Upper lobe of right lung (tissue), 1 donor: ENCODE measurements around the gene ILKAP. TPM values are rescaled to one million over a fixed set of nuclear protein-coding genes. Genes with fewer than 3 reads are reported as not detected.

Experiments
- ATAC-seq: fragments of 200-7000 bp; cut with Tn5 transposase; one replicate; pipeline ENCODE4 v1.9.1; 2020; ENCODE audit warnings: mild to moderate bottlenecking, moderate library complexity
- DNase-seq: peaks from one replicate; pipeline ENCODE4 v3.0.0-alpha.2; 2020
- H3K27ac ChIP-seq: fragments of 200-600 bp; one replicate; pipeline ENCODE4 v1.8.0; 2022
- H3K27me3 ChIP-seq: fragments of 200-600 bp; one replicate; pipeline ENCODE4 v1.8.0; 2022; ENCODE audit warnings: mild to moderate bottlenecking
- H3K36me3 ChIP-seq: fragments of 200-600 bp; one replicate; pipeline ENCODE4 v1.8.0; 2022
- H3K4me1 ChIP-seq: fragments of 200-600 bp; one replicate; pipeline ENCODE4 v1.8.0; 2022
- H3K4me3 ChIP-seq: fragments of 200-600 bp; one replicate; pipeline ENCODE4 v1.8.0; 2022; ENCODE audit warnings: mild to moderate bottlenecking
- H3K9me3 ChIP-seq: fragments of 200-600 bp; one replicate; pipeline ENCODE4 v1.8.0; 2022
- intact Hi-C: fragments of 100-400 bp; cut with DNase I; formaldehyde crosslinking; loops from one replicate; pipeline ENCODE4 v1.11.0; 2022
- total RNA-seq: library from RNA; stranded (reverse); fragmentation: NEBNext Ultra II Directional; extraction: Animal tissue kit (Norgen Biotek cat#: 25700); gene quantifications from one replicate; pipeline ENCODE4 v1.2.1, GENCODE V29; 2021
- TF ChIP-seq, protein P1 (sequence below): fragments of 200-600 bp; IDR thresholded peaks from one replicate; pipeline ENCODE4 v1.8.0; 2022; ENCODE audit warnings: antibody characterized with exemption
- donor health status: DM: no; HTN: yes; CAD: no; lungs with severe emphysema.

Gene ILKAP
- total RNA-seq, 1 donor from 2014 or later = 47.2 TPM

DNA sequence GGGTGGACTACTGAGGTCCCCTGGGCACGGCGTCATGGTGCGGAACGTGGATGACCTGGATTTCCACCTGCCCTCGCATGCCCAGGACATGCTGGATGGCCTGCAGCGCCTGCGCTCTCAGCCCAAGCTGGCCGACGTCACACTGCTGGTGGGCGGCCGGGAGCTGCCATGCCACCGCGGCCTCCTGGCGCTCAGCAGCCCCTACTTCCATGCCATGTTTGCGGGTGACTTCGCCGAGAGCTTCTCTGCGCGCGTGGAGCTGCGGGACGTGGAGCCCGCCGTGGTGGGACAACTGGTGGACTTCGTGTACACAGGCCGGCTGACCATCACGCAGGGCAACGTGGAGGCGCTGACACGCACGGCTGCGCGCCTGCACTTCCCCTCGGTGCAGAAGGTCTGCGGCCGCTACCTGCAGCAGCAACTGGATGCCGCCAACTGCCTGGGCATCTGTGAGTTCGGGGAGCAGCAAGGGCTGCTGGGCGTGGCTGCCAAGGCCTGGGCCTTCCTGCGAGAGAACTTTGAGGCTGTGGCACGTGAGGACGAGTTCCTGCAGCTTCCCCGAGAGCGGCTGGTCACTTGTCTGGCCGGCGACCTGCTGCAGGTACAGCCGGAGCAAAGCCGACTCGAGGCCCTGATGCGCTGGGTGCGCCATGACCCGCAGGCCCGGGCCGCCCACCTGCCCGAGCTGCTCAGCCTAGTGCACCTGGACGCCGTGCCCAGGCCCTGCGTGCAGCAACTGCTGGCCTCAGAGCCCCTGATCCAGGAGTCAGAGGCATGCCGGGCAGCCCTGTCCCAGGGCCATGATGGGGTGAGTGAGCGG is 62.6 kb downstream of the ILKAP start:
- Histone ChIP-seq H3K4me3 (no peak overlapping the region), H3K36me3 (no peaks in the 10 kb centered on the region), H3K27ac (no peak overlapping the region), H3K9me3 (no peaks in the 10 kb centered on the region), H3K27me3 (no peaks in the 10 kb centered on the region), H3K4me1 (peaks cover 5% of the 10 kb centered on the region)
- ATAC-seq (no peak), DNase-seq (no peak)
- intact Hi-C loops = no loop called here
- TF ChIP-seq, protein P1, sequence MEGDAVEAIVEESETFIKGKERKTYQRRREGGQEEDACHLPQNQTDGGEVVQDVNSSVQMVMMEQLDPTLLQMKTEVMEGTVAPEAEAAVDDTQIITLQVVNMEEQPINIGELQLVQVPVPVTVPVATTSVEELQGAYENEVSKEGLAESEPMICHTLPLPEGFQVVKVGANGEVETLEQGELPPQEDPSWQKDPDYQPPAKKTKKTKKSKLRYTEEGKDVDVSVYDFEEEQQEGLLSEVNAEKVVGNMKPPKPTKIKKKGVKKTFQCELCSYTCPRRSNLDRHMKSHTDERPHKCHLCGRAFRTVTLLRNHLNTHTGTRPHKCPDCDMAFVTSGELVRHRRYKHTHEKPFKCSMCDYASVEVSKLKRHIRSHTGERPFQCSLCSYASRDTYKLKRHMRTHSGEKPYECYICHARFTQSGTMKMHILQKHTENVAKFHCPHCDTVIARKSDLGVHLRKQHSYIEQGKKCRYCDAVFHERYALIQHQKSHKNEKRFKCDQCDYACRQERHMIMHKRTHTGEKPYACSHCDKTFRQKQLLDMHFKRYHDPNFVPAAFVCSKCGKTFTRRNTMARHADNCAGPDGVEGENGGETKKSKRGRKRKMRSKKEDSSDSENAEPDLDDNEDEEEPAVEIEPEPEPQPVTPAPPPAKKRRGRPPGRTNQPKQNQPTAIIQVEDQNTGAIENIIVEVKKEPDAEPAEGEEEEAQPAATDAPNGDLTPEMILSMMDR = no peak

DNA sequence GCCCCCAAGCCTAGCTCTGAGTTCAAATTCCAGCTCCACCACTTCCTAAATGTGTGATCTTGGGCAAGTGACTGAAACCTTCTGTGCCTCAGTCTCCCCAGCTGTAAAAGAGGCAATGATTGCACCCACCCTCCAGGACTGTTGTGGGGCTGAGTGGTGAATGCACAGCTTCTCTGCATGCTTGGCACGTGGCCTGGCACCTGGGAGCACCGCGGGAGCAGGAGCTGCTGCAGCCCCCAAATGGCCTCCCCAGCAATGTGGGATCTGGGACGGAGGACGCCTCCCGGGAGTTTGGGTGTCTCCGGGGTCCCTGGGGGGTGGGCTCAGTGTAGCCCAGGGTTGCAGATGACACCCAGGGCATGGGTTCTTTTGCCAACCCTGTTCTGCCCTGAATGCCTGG is 63.5 kb downstream of the ILKAP start:
- no peak overlapping the region for H3K4me3 ChIP-seq
- no peak for DNase-seq
- no peak for ATAC-seq
- H3K4me1 ChIP-seq = peaks cover 5% of the 10 kb centered on the region
- no peaks in the 10 kb centered on the region for H3K27me3 ChIP-seq
- intact Hi-C loops = no loop called here
- no peaks in the 10 kb centered on the region for H3K36me3 ChIP-seq
- no peak overlapping the region for H3K27ac ChIP-seq
- TF ChIP-seq, protein P1 = no peak
- no peaks in the 10 kb centered on the region for H3K9me3 ChIP-seq

DNA sequence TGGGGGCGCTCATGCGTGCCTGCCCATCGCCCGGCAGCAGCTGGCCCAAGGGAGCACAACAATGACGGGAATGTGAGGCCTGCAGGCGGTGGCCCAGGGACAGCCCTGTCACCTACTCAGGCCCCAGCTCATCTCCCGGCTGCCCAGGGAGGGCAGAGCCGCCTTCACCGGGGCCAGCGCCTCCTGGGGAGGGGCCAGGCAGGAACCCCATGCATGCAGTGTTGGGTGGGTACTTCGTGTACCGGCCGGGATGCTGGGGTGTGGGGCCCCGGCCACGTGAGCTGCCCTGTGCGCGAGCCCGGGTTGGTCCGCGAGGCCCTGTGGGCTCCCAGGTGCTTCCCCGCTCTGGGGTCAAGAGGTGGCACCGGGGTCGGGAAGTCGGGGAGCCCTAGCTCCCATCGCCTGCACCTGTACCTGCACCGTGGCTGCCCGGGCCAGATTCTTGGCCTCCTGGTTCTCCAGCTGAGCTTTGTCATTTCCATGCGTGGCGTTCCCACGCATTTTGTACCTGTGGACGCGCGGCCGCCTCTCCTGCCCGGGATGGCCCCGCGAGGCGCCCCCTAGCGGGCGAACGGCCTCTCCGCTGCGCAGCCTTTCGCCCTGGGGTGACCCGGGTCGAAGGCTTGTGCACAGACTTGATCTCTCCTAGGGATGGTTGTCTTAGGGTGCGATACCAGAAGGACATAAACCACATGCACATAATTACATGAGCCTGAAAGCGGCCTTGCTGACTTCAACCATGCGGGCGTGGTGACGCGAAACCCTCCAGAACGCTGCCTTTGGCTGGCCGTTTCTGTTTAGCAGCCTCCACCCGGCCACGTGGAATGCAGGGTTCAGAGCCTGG is 64.1 kb downstream of the ILKAP start:
- no peak for ATAC-seq
- H3K9me3 ChIP-seq = no peaks in the 10 kb centered on the region
- no peak overlapping the region for H3K27ac ChIP-seq

DNA sequence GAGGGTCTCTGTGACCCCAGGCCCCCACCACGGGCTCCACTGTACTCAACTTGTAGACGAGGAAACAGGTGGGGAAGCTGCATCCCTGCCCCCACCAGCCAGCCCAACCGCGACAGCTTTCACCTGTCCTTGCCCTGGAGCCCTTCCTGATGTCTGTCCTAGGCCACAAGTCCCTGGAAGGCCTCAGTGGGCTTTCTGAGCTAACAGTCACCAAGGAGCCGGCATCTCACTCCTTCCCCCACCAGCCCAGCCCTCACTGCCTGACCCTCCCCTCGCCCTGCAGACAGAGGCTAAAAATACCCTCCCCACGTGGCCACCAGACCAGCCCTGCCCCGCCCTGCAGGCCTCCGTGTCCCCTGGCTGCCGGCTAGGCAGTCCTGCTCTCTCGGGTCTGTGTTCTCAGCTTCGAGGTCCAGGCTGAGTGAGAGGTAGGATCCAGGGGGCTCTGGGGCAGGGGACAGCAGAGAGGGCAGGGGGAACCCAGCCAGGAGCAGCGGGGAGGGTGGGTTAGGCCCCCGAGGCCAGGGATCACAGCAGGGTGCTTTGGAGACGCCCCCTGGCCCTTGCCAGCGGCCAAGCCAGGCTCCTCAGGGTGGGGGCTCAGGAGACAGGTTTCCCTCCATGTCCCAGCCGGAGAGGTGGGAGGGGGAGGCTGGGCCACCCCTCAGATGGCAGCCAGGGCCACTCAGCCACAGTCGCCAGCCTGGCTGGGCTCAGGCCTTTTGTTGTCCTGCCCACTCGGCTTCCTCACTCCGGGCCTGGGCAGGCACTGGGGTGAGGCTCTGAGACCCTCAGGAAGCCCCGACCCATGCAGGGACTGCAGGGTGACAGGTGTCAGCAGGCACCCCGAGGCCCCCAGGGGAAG is 64.9 kb downstream of the ILKAP start, which contains the start of gene KLHL30:
TSS of gene KLHL30 (plus strand) at position 338 of the 865 bp plus-strand sequence. CDS start 2,087 bp downstream, outside the sequence.
- Histone ChIP-seq H3K27ac (no peak within 1 kb of the TSS), H3K9me3 (no peaks in the 10 kb centered on the region), H3K4me1 (peaks cover 5% of the 10 kb centered on the region), H3K36me3 (no peaks in the 10 kb centered on the region), H3K27me3 (no peaks in the 10 kb centered on the region), H3K4me3 (peak within 1 kb of the TSS; percentile 23)
- intact Hi-C loops = no loop called here
- DNase-seq = no peak
- no peak for ATAC-seq
- TF ChIP-seq, protein P1 = no peak

More for the DNA sequence above, 64.1 kb downstream of the ILKAP start:
- Histone ChIP-seq H3K27me3 (no peaks in the 10 kb centered on the region), H3K4me1 (peaks cover 5% of the 10 kb centered on the region), H3K36me3 (no peaks in the 10 kb centered on the region), H3K4me3 (peak overlapping the region; percentile 23)
- no peak for DNase-seq
- TF ChIP-seq, protein P1 = peak; percentile 45
- intact Hi-C loops = no loop called here

DNA sequence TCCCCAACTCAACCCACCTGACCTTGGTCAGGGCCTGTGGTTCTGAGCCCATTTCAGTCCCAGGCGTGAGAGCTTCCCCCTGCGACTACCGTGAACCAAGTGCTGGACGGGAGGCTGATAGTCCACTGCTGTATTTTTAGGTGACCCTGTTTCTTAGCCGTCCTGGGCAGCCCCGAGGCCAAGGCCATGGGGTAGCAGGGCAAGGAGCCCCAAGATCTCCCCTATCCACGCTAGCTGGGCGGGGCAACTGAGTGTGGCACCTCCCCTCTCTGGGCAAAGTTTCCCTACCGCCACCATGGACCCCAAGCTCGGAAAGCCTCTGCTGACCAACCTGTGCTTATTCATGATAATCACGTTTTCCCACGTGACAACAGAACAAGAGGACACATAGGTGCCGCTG is 65.6 kb downstream of the ILKAP start:
- Histone ChIP-seq H3K4me3 (no peak overlapping the region), H3K4me1 (peaks cover 5% of the 10 kb centered on the region), H3K9me3 (no peaks in the 10 kb centered on the region), H3K36me3 (no peaks in the 10 kb centered on the region), H3K27ac (no peak overlapping the region), H3K27me3 (no peaks in the 10 kb centered on the region)
- no peak for DNase-seq
- no peak for ATAC-seq
- TF ChIP-seq, protein P1 = no peak
- intact Hi-C loops = no loop called here
